Glomerular visceral epithelial cell (primary cell): ENCODE results near the gene AMBRA1.

Experiments used
- DNase-seq: peaks from one replicate; pipeline ENCODE4 v3.0.0-alpha.2; 2016; ENCODE audit errors: extremely low spot score

Gene AMBRA1

DNA sequence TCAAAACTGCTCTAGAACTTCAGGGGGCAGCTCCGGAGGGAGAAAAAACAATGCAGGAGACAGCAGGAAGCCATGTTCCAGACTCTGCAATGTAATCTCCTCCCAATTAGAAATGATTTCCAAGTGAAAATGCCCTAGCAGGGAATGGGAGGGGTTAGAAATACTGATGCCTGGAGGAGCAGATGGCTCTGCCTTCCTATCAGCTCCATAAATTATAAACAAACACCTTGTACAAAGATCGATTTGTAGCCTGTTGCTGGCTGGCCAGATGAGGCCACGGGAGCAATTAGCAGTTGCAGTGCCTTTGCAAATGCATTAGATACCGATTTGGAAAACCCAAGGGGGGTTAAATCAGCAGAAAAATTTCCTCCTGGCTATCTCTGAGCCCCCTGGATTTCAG lies 155.6 kb downstream of the AMBRA1 start:
- DNase-seq: no peak

GRCh38 chr11:46437122-46437689 lies 156.6 kb downstream of the AMBRA1 start:
- DNase-seq: no peak

DNA sequence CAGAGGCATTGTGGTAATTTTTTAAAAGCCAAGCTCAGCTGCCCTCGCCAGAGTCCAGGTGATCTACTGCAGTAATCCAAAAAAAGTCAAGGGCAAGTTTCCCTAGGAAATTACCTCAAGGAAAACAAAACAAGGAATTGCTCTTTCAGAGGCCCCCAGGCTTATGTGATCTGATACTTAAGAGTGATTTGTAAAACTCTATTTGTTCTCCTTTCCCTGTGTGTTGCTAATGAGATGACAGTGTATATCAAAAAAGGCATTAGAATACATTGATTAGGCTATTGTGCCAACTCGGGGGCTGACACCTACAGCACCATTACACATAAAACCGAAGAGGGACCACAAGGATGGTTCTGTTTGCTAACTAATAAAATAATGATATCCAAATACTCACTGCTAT lies 157.7 kb downstream of the AMBRA1 start:
- DNase-seq: no peak

GRCh38 chr11:46435679-46436078 lies 158.1 kb downstream of the AMBRA1 start:
- DNase-seq: no peak

GRCh38 chr11:46431211-46431610 lies 162.6 kb downstream of the AMBRA1 start:
- DNase-seq: no peak

DNA sequence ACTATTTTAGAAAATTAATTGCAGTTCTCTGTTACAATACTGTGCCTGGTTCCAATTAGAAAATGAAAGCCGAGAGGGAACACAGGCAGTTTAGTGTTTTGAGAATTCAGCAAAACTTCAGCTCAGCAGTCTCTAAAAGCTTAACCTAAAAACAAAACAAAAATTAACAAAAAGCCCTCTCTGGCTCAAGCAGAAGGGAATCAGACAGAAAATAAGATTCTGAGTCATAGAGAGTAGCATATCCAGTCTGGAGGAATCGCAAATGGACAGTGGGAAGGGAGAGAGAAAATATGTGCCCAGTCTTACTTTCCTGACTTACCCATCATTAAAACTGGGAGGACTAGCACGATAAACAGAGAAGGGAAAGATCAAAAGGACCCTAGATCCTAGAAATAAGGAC lies 164.1 kb downstream of the AMBRA1 start:
- no peak for DNase-seq

DNA sequence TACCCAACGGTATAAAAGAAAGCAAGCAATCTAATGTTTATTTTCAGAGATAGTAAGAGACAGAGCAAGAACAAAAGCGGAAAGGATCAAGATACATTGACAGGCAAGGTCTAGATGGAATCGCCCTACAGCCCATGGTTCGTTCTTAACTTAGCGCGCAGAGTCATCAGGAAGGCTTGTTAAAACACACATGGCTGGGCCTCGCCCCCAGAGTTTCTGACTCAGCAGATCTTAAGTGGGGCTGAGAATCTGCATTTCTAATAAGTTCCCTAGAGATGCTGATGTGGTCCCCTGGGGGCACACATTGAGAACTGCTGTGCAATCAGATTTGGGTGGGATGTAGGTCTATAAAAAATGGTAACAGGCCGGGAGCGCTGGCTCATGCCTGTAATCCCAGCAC lies 166.5 kb downstream of the AMBRA1 start:
- no peak for DNase-seq

DNA sequence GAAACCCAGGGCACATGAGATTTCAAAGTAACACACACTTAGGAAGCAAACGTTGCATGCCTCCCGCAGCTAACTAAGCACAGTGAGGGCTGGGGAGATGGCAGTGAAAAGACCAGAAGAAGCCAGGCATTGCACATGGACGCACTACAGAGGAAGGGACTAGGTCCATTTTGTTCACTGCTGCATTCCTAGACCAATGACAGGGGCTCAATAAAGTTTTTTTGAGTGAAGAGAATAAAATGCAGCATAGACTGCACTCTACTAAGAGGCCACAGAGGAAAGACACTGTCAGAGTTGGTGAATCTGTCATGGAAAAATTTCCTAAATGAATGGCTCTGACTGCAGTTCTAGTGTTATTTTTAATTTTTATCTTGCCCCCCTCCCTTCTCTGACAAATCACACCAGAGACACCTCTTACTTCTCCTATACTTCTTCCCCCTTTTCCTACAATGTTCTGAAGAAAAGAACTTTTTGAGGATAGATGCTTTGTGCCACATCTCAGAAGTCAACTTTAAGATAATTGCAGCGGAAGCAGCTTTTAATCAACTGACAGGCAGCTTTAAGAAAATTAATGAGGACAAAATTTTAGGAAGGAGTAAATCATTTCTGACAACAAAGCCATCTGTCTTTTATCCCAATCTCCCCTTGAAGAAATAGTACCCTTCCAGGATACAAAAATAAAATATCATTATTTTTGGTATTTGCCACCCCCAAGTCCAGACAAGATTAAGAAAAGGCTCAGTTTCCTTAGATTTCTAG lies 167.4 kb downstream of the AMBRA1 start:
- no peak for DNase-seq

GRCh38 chr11:46422588-46422987 lies 171.2 kb downstream of the AMBRA1 start:
- DNase-seq: no peak

GRCh38 chr11:46421257-46421880 lies 172.5 kb downstream of the AMBRA1 start:
- DNase-seq: no peak

- no peak for DNase-seq
Measured at GRCh38 chr11:46420513-46420912, 173.3 kb downstream of the AMBRA1 start.

DNA sequence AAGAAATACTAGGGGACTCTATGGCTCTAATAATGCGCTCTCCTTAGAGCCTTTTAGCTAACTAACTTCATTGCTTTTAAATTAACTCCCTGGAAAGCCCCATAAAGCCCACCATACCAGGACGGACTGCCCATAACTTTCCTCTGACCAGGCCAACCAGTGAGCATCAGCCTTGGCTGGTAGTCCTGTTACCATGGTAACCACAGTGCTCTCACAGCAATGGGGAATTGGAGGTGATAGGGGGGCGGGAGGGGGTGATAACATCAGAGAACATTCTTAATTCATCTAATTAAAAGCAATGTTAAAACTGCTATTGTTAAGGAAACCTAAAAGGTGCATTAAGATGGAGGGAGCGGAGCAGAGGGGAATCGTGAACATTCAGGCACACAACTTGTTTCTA lies 175.1 kb downstream of the AMBRA1 start:
- no peak for DNase-seq

- DNase-seq: no peak
Measured at GRCh38 chr11:46417711-46418110, 176.1 kb downstream of the AMBRA1 start.

DNA sequence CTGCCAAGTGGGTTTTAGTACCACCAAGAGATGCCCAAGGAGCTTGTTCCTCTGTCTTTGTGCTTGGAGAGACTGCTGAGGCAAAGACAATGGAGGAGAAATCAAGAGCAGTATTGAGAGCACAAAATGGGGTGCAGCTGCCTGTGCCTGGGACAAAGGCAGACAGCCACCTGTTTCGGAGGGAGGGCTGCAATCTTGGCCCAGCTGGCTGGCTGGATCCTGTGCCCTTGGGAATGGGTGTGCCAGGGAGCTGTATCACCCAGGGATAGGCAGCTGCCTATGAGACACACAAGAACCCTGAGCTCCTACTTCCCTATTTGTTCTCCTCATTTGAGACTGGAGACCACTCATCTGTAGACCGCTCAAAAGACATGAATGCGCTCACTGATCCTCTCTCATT lies 178.9 kb downstream of the AMBRA1 start:
- no peak for DNase-seq

DNA sequence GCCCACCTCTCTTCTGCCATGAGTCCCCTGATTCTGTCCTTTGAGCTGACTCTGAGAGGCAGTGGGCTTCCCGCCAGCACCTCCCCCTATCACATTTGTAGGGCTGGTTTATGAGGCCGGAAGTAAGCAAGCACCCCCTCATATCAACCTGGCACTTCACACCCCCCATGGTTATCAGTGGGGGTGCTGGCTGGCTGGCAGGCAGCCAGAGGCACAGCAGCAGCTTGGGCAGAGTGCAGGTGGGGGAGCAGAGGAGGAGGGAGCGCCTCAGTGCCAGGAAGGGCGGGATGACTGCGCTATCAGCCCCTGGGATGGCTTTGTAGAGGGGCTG lies 179.4 kb downstream of the AMBRA1 start:
- DNase-seq: no peak

DNA sequence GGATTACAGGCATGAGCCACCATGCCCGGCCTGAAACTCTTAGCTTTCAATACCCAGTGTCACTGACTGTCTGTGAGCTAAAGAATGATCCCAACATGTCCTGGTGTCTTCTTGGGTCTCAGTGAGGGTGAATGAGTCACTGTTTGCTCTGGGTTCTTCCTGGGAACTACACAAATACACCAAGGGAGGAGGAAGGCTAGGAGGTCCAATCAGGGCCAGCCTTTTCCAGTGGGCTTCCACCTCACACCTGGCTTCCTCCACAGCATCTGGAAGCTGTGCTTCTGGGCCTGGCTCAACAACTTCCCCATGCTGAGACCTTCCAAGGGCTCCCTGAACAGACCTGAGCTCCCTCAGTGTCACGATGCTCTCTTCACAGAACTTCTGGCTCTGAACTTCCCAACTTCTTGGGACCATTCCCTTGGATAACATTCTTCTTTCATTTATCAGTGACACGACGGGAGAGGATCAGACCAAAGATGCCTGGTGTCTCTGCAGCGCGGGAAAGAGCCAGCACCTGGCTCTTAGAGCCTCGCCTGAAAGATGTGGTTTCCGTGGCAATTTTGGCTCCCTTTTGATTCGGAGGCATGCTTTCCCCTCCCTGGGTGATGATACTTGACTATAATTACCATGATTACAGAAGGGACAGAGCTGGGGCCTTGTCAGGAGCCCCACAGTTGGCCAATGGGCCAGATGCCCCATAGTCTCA lies 179.9 kb downstream of the AMBRA1 start:
- DNase-seq: no peak

DNA sequence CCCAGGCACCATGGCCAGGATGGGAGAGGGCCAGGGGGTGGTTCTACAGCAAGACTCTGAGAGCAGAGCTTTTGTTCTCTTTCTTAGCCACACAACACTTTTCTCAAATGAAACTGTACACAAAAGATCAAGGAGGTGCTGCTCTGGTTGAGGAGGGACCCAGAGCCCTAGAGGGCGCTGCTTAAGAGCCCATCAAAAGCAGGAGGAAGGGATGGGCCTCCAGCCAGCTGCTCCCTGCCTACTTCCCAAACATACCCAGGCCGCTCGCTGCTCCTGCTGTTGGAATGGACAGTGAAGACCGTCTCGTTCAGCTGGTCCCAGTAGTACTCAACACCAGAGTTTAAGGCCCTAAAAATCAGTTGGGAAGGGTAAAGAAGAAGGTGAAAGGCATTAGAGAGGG lies 183.8 kb downstream of the AMBRA1 start:
- no peak for DNase-seq

DNA sequence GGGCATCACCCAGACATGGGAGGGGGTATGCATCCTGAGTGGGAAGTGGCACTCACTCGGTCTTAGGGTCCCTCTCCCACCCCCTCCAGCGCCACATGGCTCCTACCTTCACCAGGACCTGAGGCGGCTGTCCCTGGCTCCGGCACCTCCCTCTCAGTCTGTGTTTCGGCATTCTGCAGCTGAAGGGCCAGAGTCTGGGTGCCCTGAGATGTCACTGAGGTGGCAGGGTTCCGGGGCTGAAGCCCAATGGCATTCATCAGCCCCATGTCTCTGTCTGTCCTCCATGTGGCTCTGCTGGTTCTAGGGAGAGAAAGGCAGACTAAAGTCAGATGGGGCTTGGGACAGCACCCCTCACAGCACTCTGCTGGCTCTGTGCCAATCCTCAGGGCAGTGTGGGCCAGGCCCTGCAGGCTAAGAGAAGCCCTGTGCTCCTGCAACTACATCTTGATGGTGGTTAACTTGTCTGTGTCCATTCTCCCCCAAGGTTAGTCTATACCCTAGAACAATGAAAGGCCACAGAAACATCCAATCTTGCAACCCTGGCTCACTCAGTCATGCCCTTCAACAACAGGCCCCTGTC lies 185.3 kb downstream of the AMBRA1 start:
- no peak for DNase-seq

DNA sequence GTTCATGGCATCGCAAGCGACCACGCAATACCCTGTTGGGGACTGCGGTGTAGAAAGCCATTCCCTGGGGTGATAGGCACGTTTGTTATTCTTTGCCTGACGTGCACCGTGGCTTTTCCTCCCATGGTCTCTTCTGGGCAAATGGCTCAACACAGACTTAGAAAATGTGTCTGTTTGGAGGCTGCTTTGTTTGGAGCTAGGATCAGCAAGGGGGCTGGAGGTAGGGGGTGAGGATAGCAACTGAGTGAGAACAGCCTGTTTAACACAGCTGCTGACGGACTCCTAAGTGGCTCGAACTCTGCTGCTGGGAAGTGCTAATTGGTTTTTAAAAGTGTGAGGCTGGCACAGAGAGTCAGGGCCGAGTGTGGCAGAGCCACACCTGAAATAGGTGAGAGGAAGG lies 186.2 kb downstream of the AMBRA1 start:
- DNase-seq: no peak

- DNase-seq: no peak
Measured at GRCh38 chr11:46404476-46405017, 189.3 kb downstream of the AMBRA1 start.

- DNase-seq: no peak
Measured at GRCh38 chr11:46402957-46403902, 190.6 kb downstream of the AMBRA1 start.
